ENCODE measurements around the gene ADAT1.

Gene ADAT1, protein sequence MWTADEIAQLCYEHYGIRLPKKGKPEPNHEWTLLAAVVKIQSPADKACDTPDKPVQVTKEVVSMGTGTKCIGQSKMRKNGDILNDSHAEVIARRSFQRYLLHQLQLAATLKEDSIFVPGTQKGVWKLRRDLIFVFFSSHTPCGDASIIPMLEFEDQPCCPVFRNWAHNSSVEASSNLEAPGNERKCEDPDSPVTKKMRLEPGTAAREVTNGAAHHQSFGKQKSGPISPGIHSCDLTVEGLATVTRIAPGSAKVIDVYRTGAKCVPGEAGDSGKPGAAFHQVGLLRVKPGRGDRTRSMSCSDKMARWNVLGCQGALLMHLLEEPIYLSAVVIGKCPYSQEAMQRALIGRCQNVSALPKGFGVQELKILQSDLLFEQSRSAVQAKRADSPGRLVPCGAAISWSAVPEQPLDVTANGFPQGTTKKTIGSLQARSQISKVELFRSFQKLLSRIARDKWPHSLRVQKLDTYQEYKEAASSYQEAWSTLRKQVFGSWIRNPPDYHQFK

DNA sequence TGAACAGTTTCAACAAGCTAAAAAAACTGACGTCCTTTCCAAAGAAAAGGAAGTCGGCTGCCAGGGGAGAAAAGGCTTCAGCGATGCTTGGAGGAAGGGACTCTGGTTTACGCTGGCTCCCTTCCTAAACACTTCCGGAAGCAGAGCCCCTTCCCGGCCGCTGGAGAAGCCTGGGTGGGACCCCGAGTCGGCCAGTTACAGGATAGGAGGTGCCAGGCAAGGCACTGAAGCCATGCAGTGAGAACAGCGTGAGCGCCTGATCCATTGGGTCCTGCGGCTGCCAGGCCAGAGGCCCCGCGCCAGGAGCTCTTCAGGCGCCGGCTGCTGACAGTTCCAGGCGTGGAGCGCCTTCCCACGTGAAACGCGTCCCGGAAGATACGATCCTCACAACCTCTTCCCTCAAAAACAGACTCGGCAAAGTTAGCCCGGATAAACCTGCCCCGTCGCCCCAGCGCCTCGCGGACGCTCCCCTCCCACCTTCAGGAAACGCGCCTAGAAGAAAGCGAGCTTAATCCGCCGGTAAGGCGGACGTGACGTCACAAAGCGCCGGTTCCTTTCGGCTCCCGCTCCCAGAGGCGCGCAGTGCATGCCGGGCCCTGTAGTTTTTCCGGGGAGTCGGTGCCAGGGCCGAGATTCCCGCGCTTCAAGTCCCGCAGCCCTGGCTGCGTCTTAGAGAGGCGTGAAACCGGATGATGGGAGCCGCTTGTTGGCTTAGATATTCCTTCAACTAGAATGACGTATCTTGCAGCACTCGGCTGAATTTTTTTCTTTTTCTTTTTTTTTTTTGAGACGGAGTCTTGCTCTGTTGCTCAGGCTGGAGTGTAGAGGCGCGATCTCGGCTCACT lies at the start of gene ADAT1:
TSS of gene ADAT1 (minus strand) at position 521 of the 845 bp plus-strand sequence. CDS start 2,482 bp downstream, outside the sequence.
- DNase-seq (ENCODE audit: insufficient read length, low spot score): peak; percentile 89
- FAIRE-seq: peak; percentile 86

DNA sequence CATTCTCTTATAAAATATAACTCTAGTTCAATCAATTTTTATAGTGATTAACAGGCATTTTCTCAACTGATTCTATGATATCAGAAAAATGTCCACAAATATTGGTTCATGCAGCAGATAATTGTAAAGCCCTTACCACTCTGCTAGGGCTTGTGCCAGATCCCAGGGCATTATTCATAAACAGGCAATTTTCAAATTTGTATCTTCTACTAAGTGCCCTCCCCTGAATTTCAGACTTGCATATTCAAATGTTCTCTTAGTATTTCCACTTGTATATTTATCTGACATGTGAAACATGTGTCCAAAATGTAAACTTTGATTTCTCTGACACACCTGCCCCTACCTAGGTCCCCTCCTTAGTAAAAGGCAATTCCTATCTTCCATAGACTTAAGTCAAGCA lies 44.4 kb upstream of the ADAT1 start:
- FAIRE-seq (no peak), DNase-seq (ENCODE audit: insufficient read length, low spot score) (no peak)

DNA sequence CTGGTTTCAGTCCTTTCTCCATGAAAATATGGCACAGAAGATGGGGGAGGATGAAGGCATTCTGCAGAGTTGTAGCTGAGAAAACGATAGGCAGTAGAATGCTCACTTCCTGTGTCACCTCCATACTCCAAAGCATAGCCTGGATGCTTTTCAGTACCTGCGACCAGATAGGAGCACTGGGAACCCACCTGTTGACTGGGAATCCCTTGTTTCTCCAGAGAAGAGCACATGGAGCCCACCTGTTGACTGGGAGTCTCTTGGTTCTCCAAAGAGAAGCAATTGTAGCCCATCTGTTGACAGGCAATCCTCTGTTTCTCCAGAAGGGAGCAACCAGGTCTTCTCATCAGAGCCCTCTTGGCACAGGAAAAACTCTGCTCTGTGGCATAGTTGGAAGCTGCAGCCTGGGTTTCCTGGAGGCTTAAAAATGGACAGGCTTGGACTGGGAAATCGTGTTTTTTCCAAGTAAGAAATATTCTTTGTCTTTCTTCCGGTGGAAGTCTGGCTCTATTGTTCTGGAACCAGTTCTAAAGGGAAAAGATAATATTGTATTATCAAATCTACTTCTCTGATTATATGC lies 37.7 kb upstream of the ADAT1 start:
- FAIRE-seq (no peak), DNase-seq (ENCODE audit: insufficient read length, low spot score) (no peak)

DNA sequence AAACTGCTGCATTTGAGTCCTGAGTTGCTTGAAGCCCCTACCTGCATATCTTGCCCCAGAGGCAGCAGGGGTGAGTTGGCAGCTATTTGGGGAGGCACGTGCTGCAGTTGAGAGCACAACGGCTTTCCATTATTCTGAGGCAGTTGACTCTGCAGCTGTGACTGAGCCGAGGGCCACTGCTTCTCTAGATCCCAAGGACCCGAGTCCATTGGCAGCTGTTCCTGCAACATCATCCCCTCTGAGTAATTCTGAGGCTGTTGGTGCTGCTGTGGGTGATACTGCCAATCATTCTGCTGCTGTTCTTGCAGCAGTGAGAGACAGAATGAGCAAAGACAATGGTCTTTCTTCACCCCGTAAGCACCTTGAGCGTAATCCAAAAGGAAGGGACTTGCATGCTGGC lies 37.2 kb upstream of the ADAT1 start:
- DNase-seq (ENCODE audit: insufficient read length, low spot score) (no peak), FAIRE-seq (no peak)

DNA sequence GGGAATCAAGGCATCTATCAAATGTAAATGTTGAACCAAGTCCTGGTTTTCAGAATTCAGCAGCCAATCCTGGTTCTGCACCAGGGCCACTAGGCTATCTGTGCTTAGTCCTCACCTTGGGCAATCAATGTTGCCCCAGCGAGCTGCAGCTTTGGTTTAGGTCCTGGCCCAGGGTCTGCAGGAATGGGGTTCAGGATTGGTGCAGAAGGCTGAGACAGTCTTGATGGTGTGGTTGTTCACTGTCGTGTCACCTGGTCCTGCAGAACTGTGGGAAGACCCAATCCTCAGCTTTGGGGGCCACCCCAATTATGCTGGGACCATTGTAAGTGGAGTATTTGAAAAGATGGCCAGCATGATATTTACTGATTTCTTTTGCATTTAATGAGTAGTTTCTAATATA lies 35.1 kb upstream of the ADAT1 start:
- no peak for DNase-seq (ENCODE audit: insufficient read length, low spot score)
- no peak for FAIRE-seq

DNA sequence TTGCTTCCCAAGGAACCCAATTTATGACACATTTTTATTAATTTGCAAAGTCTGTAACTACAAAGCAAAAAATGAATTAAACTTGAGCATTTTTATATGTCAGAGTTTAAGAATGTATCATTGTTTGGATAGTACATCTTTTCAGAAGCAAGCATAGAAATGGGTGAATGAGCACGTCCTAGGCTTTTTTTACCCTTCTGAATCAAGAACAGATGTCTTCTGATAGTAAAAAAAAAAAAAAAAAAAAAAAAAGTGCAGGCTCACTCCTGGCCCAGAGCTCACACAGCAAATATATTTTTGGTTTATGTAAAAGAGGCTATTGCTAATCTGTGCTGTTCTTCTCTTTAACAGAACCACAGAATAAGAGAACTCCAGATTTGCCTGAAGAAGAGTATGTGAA lies 30.8 kb upstream of the ADAT1 start:
- no peak for FAIRE-seq
- DNase-seq (ENCODE audit: insufficient read length, low spot score): no peak

DNA sequence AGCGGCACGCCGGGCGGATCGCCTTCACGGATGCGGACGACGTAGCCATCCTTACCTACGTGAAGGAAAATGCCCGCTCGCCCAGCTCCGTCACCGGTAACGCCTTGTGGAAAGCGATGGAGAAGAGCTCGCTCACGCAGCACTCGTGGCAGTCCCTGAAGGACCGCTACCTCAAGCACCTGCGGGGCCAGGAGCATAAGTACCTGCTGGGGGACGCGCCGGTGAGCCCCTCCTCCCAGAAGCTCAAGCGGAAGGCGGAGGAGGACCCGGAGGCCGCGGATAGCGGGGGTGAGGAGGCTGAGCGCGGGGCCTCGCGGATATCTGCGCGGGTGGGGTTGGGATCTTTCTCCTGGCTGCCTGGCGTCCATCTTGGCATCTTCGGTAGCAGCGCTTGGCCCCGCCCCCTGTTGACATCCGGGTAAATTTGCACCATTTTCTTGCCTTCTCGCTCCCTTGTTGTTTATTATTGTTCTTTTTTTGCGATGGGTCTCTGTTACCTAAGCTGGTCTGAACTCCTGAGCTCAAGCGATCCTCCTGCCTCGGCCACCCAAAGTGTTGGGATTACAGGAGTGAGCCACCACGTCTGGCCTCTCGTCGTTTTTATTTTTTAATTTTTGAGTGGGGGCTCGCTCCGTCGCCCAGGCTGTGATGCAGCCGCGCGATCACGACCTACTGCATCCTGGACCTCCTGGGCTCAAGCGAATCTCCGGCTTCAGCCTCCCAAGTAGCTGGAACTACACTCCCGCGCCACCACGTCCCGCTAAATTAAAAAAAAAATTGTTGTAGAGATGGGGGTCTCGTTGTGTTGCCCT lies 25.4 kb upstream of the ADAT1 start:
- FAIRE-seq (peak; percentile 62), DNase-seq (ENCODE audit: insufficient read length, low spot score) (peak; percentile 31)

DNA sequence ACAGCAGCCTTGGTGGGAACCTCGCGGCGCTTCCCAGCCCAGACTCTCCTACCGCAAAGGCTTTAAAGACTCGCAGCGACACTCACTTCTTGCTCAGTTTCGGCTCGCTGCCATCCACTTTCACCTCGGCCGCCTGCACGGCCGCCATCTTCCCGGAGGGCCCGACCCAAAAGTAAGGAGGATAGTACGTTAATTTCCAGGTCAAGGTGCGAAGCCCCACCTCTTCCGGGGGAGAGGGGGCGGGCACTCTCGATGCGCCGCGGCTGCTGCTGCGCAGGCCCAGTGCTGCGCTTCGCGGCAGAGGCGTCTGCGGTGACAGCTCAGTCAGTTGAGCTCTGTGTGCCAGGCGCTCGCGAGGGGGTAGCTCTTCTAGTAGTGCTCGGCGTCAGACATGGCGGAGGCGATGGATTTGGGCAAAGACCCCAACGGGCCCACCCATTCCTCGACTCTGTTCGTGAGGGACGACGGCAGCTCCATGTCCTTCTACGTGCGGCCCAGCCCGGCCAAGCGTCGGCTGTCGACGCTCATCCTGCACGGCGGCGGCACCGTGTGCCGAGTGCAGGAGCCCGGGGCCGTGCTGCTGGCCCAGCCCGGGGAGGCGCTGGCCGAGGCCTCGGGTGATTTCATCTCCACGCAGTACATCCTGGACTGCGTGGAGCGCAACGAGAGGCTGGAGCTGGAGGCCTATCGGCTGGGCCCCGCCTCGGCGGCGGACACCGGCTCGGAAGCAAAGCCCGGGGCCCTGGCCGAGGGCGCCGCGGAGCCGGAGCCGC lies 24.6 kb upstream of the ADAT1 start, which contains the start of the genes KARS1 and TERF2IP:
TSS of gene KARS1 (minus strand) at position 174 of the 773 bp plus-strand sequence. CDS start at position 148, 26 bp downstream.
TSS of gene TERF2IP (plus strand) at position 282 of the 773 bp plus-strand sequence. CDS start at position 392, 110 bp downstream.
- peak; percentile 93 for FAIRE-seq
- DNase-seq (ENCODE audit: insufficient read length, low spot score): peak; percentile 75

DNA sequence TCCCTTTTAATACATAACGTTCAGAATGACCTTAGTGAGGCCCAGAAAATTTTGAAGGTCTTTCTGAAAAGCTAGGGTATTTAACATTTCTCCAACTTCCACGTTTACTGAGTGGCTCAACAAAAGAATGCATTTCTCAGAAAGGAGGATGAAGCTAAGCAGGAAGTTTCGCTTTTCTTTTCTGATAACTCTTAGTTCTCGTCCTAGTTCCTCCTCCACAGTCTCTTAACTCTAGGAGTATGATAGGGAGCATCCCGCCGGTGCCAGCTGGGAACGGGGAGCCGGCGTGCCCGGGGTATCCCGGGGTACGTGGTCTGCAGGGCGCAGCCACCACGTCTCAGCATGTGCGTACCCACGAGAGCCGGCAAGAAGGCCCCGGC lies 24.0 kb upstream of the ADAT1 start:
- DNase-seq (ENCODE audit: insufficient read length, low spot score) (no peak), FAIRE-seq (no peak)

DNA sequence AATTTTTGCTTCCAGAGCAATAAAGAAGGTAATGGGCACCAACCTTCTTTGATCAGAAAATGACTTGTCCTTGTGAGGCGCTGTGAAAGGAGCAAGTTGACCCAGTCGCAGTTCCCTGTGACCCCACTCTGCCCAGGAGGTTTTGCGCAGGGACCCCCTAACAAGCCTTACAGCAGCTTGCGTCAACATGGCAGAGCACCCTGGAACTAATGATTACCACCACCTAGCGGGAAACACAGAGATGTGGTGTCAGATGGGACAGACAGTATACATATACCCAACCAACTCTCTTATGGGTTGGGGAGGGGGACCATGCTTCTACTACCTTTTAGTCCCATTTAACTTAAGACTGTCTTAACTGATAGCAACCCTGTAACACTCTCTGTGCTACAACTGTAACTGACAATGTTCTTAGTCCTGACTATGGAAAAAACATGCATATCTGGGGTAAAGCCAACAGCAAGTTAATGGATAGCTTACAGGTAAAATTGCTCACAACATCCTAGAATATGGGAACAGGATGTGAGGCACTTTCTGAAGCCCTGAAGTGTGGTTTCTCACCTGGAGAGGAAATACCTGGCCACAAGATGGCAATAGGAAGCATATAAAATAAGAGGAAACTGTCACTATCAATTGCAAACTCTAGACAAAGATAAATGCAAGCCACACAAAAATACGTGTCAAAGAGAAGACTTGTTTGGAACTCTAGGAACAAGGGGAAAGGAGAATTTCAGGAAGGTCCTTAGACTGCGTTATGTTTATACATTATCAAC lies 21.3 kb upstream of the ADAT1 start:
- FAIRE-seq (peak; percentile 40), DNase-seq (ENCODE audit: insufficient read length, low spot score) (no peak)

DNA sequence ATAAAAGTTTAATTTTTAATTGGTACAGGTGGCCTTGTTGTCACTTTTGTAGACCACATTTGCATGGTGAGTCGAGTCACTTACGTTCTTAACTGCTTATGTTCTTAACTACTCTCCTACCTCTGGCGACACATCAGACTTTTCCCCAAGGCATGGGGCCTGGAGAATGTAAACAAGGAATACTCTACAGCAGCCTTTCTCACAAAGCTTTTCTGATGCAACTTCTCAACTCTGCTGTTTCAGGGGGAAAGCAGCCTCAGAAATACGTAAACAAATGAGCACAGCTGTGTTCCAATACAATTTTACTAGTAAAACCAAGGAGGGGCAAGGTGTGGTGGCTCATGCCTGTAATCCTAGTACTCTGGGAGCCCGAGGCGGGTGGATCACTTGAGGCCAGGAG lies 17.5 kb upstream of the ADAT1 start:
- DNase-seq (ENCODE audit: insufficient read length, low spot score) (no peak), FAIRE-seq (no peak)

DNA sequence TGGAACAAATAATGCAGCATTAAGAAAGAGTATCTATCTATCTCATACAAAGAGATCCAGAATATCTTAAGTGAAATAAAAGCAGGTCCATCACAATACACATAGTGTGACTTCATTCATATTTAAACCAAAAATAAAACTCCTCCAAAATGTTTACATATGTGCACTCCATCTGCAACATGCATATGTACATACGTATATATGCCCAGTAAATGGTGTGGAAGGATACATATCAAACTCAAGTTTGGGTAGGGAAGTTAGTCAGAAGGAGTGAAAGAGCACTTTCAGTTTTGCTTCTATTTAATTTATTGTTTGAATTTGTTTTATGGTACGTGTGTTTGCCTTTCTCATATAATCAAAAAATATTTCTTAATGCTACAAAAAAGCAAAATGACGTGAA lies 12.0 kb upstream of the ADAT1 start:
- FAIRE-seq: no peak
- DNase-seq (ENCODE audit: insufficient read length, low spot score): no peak

DNA sequence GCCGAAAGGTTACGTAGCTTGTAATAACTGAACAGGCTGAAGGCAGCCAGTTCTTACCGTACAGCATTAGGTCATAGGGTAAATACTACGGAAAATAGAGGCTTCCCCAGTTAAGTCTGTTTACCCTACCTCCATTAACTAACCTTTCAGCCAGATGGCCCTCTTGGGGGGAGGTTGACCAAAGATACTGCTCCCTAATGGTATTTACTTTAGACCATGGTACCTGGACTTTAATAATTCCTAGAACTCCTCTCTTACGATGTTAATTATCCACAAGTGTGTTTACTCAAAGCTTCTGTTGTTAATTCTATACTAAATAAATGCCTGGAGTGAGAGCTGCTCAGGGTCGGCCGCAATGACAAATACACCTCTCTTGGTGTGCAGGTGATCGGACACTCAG lies 9.8 kb upstream of the ADAT1 start:
- FAIRE-seq (no peak), DNase-seq (ENCODE audit: insufficient read length, low spot score) (no peak)

DNA sequence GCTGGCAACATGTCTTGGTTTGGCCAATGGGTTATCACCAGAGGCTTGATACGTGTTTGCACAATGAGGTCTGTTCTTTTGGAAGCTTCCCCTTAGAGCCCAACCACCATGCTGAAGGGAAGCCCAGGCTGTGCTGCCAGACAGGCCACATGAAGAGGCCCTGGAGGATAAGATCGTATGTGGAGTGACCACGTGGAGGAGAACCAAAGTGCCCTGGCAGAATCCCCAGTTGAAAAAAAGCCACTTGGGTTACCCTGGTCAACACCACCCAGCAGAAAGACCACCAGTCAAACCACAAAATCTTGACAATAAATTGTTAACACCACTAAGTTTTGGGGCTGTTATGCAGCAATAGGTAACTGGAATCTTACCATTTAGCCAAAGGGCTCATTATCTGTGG lies 7.0 kb upstream of the ADAT1 start:
- FAIRE-seq (no peak), DNase-seq (ENCODE audit: insufficient read length, low spot score) (no peak)

DNA sequence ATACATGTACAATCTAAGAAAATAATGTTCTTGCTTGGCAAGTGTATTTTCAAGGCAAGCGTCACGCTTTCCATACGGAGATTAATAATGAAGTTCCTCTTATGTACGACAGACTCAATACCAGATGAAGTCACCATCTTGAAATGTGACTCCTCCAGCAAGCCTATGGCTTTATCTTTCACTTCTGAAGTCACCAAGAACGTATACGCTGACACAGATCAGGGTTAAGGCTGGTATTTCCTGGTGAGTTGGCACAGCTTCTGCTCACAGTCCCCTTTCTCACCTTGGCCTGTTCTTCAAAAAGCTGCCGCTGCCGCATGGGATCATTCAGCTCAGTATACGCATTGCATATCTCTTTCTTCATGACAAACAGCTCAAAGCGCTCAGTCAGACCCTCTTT lies 6.1 kb upstream of the ADAT1 start:
- no peak for FAIRE-seq
- DNase-seq (ENCODE audit: insufficient read length, low spot score): no peak

DNA sequence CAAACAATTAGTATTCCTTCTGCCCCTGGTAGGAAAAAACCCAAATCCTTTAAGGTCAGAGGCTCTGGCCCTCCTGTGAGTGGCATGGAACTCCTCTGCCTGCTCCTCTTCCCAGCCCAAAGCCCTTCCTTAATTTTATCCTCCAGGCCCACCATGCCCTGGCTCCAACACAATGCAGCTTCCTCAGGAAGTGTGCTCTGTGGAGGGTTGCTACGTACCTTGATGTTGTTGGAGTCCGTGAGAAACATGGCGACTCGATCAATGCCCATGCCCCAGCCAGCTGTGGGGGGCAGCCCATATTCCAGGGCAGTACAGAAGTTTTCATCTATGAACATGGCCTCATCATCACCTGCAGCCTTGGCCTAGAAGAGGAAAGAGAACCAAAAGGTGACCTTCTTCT lies 5.3 kb upstream of the ADAT1 start:
- DNase-seq (ENCODE audit: insufficient read length, low spot score) (no peak), FAIRE-seq (no peak)

DNA sequence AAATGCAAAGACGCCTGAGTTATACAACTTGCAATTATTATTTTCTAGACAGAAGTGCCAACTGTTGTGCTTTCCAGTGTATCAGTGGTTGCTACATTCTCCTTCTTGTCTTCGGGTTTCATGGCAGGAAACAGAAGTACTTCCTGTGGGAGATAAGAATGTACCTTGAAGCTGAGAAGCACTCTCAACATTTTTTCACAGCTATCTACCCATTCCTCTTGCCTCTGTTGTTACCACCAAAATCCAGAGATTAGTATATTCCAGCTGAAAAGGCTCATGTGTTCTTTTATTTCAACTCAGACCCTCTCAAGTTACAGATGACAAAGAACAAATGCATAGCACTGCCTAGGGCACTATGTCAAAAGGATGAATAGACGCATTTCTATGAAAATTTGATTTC lies 4.8 kb upstream of the ADAT1 start:
- DNase-seq (ENCODE audit: insufficient read length, low spot score): no peak
- FAIRE-seq: no peak

DNA sequence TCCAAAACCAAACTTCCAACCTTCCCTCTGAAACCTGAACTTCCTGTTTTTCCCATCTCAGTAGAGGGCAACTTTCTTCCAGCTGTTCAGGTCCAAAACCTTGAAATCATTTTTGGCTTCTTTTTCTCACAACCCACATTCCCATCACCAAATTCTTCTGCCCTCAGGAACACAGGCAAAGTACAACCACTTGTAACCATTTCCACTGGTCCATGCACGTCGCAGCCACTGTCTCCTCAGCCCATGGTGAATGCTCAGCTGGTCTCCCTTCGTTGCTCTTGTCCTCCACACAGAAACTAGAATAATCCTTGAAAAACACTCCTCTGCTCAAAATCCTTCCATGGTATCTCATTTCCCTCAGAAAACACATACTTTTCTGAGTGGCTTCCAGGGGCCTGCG lies 3.7 kb upstream of the ADAT1 start:
- FAIRE-seq (no peak), DNase-seq (ENCODE audit: insufficient read length, low spot score) (no peak)

DNA sequence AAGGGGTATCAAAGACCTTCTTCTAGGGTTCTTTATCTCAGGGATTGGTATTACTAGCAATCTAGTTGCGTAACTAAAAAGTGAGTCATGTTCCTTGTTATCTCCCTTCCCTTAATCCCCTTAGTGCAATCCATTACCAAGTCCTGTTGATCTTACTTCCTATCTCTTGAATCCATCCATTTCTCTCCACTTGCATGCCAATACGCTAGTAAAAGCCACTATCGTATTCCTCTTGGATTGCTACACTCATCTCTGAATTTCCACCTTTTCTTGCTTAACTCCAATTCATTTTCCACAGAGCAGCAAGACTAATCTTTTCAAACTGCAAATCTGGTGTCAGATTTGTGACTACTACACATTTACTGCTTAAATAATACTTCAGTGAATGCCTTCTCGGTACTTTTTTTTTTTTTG lies 1.8 kb upstream of the ADAT1 start:
- no peak for DNase-seq (ENCODE audit: insufficient read length, low spot score)
- no peak for FAIRE-seq
